Activated T-helper 2 cell treated with anti-CD3 and anti-CD28 coated beads, Interferon-gamma antibody, Interleukin-2, Interleukin-4, amounts not matched to agents 10 μg/mL and 5 μg/mL and 100 μg/mL, durations not matched to agents 14 hours and 24 hours and 36 hours (primary cell): ENCODE results near the gene DBH. TPM values are rescaled to one million over a fixed set of nuclear protein-coding genes. Genes with fewer than 3 reads are reported as not detected.
"Not testable (repeated sequence)": the region's sequence is repeated elsewhere in the genome, so short reads cannot be mapped to it uniquely, and the experiment has no call there.

Experiments
- DNase-seq: peaks from one replicate; pipeline ENCODE4 v3.0.0; 2021; ENCODE audit warnings: low spot score
- H3K27ac Mint-ChIP-seq: one replicate; pipeline ENCODE4 v1.8.0; 2021; ENCODE audit warnings: mixed read lengths
- H3K27me3 Mint-ChIP-seq: one replicate; pipeline ENCODE4 v1.8.0; 2021; ENCODE audit warnings: low read depth, mixed read lengths
- H3K36me3 Mint-ChIP-seq: one replicate; pipeline ENCODE4 v1.8.0; 2021; ENCODE audit warnings: low read depth, mixed read lengths
- H3K4me1 Mint-ChIP-seq: one replicate; pipeline ENCODE4 v1.8.0; 2021; ENCODE audit warnings: low read depth, mixed read lengths
- H3K4me3 Mint-ChIP-seq: one replicate; pipeline ENCODE4 v1.8.0; 2021; ENCODE audit warnings: low read depth, mild to moderate bottlenecking, moderate library complexity, mixed read lengths
- H3K9me3 Mint-ChIP-seq: one replicate; pipeline ENCODE4 v1.8.0; 2021; ENCODE audit warnings: mixed read lengths
- intact Hi-C: fragments of 100-400 bp; cut with micrococcal nuclease; formaldehyde crosslinking; loops from one replicate; pipeline ENCODE4 v1.15.1; 2023
- total RNA-seq: library from RNA; stranded (reverse); gene quantifications from 2 replicates; pipeline ENCODE4 v1.2.3, GENCODE V29; 2022

Gene DBH
- total RNA-seq, 1 donor from 2014 or later, result not detected

DNA sequence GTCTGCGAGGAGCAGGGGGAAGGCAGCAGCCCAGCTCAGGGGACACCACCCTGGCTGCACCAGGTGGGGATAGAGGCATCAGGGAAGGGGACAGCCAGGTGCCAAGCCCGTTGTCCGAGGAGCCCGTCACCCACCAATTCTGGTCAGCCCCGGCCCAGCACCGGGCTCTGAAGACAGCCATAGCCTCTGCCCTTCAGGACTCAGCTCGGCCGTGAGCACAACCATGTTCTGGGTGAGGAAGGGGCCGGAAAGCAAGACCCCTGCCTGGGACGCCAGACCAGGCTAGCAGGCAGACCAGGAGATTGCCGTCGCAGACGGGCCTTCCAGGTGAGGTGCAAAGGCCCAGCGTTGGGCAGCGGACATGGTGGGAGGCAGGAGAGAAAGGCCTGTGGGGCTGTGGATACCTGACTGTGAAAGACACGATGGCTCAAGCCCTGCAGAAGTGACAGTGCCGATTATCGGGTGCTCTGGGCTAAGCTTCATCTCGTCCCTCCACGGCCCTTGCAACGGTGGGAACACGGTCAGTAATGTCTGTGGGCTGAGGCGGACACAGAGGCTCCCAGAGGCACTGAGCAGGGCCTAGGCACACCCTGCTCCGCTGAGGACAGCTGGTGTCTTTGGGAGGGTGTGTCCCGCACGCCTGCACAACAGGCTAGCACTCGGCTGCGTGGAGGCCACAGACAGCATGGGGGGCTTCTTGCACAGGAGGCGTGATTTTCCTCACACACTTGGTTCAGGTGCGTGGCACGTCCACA, 36.5 kb downstream of the DBH start:
- Mint-ChIP-seq H3K27ac (no peak overlapping the region), H3K4me1 (peaks cover 24% of the 10 kb centered on the region), H3K4me3 (no peak overlapping the region), H3K9me3 (no peaks in the 10 kb centered on the region), H3K36me3 (no peaks in the 10 kb centered on the region), H3K27me3 (no peaks in the 10 kb centered on the region)
- intact Hi-C loops, result no loop called here
- DNase-seq, result no peak

DNA sequence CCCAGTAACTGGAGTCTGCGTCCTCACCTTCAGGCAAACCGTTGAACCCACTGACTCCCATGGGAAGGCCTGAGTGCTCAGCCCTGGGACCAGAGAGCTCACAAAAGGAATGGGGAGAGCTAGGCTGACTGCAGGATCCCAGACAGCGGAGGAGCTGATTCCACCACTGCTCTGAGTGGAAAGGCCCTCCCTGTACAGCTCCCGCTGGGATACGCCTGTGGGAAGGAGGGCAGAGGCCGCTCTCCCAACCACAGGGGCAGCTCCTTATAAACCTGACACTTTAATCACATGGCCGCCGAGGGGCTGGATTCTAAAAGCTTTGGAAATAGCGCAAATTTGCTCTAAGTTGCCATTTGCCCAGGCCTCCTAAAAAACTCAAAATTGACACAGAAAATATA, 37.1 kb downstream of the DBH start:
- DNase-seq, result no peak
- no peaks in the 10 kb centered on the region for H3K9me3 Mint-ChIP-seq
- H3K27ac Mint-ChIP-seq, result no peak overlapping the region

DNA sequence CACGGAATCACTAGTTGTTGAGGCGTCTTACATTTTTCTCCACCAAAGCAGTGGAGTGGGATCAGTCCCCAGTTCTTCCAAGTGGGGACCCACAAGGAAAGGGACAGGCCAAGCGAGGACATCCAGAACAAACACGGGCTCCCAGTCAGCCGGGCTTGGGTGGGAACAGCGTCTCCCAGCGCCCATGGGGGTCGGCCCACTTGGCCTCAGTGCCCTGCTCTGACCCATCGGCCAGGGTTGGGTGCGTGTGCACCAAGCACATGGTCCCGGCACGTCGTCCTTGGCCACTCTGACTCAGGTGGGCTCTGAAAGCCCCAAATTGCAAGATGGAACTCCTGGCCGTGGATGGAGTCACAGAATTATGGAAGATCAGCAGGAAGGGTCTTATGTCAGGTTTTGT, 37.9 kb downstream of the DBH start:
- H3K4me3 Mint-ChIP-seq, result no peak overlapping the region

More for the DNA sequence above, 37.1 kb downstream of the DBH start:
- H3K4me1 Mint-ChIP-seq, result peaks cover 28% of the 10 kb centered on the region
- H3K27me3 Mint-ChIP-seq, result no peaks in the 10 kb centered on the region
- H3K36me3 Mint-ChIP-seq, result no peaks in the 10 kb centered on the region
- no peak overlapping the region for H3K4me3 Mint-ChIP-seq
- intact Hi-C loops, result no loop called here

DNA sequence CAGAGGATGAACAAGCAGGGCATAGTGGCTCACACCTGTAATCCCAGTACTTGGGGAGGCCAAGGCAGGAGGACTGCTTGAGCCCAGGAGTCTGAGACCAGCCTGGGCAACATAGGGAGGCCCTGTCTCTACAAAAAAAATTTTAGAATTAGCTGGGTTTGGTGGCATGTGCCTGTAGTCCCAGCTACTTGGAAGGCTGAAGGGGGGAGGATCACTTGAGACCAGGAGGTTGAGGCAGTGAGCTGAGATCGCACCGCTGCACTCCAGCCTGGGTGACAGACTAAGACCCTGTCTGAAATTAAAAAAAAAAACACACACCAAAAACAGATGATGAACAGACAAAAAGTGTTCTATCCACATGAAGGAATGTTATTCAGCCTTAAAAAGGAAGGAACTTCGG, 39.6 kb downstream of the DBH start:
- Mint-ChIP-seq H3K4me1 (peaks cover 36% of the 10 kb centered on the region), H3K27ac (peak overlapping the region; percentile 8)
- H3K4me3 Mint-ChIP-seq, H3K27me3 Mint-ChIP-seq, H3K9me3 Mint-ChIP-seq, H3K36me3 Mint-ChIP-seq, intact Hi-C loops, DNase-seq: not testable (repeated sequence)

More for the DNA sequence above, 37.9 kb downstream of the DBH start:
- no peaks in the 10 kb centered on the region for H3K27me3 Mint-ChIP-seq
- intact Hi-C loops, result no loop called here
- H3K27ac Mint-ChIP-seq, result no peak overlapping the region
- no peaks in the 10 kb centered on the region for H3K36me3 Mint-ChIP-seq
- peaks cover 35% of the 10 kb centered on the region for H3K4me1 Mint-ChIP-seq
- DNase-seq, result no peak
- H3K9me3 Mint-ChIP-seq, result no peaks in the 10 kb centered on the region

DNA sequence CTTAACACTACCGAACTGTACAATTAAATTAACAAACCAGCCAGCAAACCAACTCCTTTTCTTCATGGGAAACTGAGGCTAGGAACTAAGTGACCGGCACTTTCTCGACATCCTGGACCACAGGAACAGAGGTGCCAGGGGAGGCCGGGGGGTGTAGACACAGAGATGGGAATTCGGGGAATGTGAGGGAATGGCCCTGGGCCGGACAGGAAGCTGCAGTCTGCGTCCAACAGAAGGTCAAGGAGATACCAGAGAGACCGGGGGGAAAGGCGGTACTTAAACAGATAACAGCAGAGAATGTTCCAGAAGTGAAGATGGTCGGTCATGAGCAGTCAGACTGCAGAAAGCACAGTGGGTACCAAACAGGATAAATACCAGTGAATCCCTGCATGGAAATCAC, 40.3 kb downstream of the DBH start:
- no peaks in the 10 kb centered on the region for H3K36me3 Mint-ChIP-seq
- no peaks in the 10 kb centered on the region for H3K27me3 Mint-ChIP-seq
- H3K27ac Mint-ChIP-seq, result peak overlapping the region; percentile 8
- H3K9me3 Mint-ChIP-seq, result no peaks in the 10 kb centered on the region
- intact Hi-C loops, result no loop called here
- peaks cover 36% of the 10 kb centered on the region for H3K4me1 Mint-ChIP-seq
- DNase-seq, result no peak
- H3K4me3 Mint-ChIP-seq, result no peak overlapping the region

DNA sequence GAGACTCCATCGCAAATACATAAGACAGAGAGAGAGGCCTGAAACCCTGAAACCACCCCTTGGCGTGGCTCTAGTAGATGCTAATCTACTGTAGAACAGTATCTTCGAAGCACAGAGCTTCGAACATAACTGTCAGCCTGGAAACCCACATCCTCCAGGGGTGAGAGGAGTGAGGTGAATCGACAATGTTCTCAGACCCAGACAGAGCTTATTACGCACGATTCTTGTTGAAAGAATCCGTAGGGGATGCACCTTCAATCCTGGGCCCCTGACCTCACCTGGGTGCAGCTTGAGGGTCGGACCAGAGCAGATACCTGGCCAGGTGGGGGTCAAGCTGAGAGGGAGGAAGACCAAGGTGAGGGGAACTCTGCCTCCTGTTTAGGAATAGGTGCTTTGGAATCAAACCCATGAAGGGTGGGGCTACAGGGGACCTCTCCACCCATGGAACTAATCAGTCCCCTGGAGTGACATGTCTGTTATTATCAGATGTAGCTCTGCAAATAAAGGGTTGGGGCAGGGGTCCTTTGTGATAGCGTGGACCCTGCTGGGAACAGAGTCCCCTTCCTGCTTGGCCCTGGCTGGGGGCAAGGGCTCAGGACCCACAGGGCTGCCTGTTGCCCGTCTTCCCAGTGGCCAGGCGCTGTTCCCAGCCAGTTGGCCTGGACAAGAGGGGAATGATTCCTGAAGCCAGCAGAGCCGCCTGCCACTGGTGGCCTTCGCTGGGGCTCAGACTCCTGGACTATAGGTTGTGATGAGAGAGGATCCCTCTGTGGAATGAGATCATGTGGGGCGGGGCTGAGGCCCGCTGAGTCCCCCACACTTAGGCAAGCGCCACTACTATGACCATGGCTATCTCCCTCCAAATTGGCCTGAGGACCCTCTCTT, 41.2 kb downstream of the DBH start:
- Mint-ChIP-seq H3K36me3 (no peaks in the 10 kb centered on the region), H3K4me1 (peaks cover 40% of the 10 kb centered on the region), H3K4me3 (peak overlapping the region; percentile 47), H3K9me3 (no peaks in the 10 kb centered on the region), H3K27me3 (no peaks in the 10 kb centered on the region), H3K27ac (peak overlapping the region; percentile 80)
- DNase-seq, result peak; percentile 67
- intact Hi-C loops, result no loop called here

DNA sequence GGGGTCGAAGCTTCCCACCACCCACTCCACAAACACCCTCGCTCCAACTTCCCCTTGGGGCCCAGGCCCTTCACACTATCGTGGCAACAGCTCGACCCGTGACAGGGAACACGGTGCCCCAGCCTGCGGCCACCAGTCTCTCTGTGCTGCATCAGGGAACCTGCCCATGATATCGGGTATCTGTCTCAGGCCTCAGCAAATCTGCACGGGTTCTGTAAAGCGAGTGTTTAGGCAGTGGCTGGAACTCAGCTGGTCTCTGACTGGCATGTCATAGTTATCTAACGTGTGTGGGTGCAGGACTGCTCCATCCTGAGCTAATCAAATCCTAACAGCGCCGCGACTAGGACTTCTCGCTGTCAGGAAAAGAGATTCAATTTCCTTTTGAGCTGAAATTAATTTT, 42.9 kb downstream of the DBH start:
- H3K4me1 Mint-ChIP-seq, result peaks cover 50% of the 10 kb centered on the region
- H3K9me3 Mint-ChIP-seq, result no peaks in the 10 kb centered on the region
- intact Hi-C loops, result no loop called here
- no peaks in the 10 kb centered on the region for H3K36me3 Mint-ChIP-seq
- H3K27ac Mint-ChIP-seq, result no peak overlapping the region
- no peak for DNase-seq
- no peaks in the 10 kb centered on the region for H3K27me3 Mint-ChIP-seq
- H3K4me3 Mint-ChIP-seq, result no peak overlapping the region

DNA sequence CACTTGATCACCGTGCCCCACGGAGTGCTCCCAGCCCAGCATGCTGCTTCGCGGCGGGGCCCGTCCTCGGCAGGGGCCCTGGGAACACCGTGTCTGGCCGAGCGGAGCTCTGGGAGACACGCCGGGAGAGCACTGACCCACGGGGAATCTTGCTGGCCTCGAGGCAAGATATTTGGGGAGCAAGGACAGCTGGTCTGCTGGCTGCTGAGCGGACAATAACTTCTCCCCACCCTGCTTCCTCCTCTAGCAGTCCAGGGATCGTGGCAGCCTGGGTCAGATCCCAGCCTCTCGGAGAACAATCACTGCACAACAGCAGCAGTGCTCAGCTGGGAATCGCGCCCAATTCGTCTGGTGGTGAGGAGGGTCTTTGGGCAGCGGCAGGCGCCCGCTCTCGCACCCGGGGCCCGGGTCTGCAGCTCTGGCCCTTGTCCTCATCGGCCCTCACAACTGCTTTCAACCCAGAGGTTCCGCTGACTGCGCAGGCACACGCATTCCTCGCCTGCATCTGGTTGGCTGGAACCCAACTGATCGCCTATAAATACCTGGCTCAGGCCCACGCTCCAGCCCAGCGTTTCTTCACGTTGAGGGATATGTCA, 43.4 kb downstream of the DBH start:
- H3K9me3 Mint-ChIP-seq, result no peaks in the 10 kb centered on the region
- no peak for DNase-seq
- H3K4me3 Mint-ChIP-seq, result no peak overlapping the region
- no peaks in the 10 kb centered on the region for H3K27me3 Mint-ChIP-seq
- H3K4me1 Mint-ChIP-seq, result peaks cover 52% of the 10 kb centered on the region
- H3K27ac Mint-ChIP-seq, result no peak overlapping the region
- intact Hi-C loops, result no loop called here
- H3K36me3 Mint-ChIP-seq, result no peaks in the 10 kb centered on the region

DNA sequence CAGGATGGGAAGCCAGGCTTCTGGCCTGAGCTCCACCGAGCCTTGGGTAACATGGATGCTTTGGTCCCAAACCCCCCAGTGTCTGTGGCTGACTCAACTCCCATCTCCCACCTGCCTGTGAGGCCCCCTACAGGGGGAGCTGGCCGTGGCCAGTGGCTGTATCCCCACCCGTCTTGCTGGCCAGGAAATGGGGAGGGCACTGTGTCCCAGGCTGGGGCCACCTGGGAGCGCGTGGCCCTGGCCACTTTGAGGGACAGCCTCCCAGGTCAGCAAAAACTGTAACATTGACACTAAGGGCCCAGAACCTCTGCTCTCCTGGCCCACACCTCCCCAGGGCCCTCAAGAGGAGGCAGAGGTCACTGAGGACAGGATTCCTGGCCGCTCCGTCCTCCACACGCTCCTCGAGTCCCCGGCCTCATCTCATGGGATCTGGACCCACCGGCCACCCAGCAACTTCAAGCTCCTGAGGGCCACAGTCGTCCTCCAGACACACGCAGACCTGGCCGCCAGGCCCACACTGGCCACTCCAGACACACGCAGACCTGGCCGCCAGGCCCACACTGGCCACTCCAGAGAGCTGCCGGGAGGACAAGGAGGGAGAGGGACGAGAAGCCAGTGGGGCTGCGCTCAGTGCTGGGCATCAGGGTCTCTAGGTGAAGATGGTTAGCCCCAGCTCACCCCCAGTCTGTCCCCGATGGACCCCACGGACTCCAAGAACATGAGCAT, 44.2 kb downstream of the DBH start:
- H3K9me3 Mint-ChIP-seq, result no peaks in the 10 kb centered on the region
- no peak overlapping the region for H3K27ac Mint-ChIP-seq
- no peak overlapping the region for H3K4me3 Mint-ChIP-seq
- no peaks in the 10 kb centered on the region for H3K27me3 Mint-ChIP-seq
- peaks cover 50% of the 10 kb centered on the region for H3K4me1 Mint-ChIP-seq
- no peak for DNase-seq
- no peaks in the 10 kb centered on the region for H3K36me3 Mint-ChIP-seq
- intact Hi-C loops, result no loop called here

DNA sequence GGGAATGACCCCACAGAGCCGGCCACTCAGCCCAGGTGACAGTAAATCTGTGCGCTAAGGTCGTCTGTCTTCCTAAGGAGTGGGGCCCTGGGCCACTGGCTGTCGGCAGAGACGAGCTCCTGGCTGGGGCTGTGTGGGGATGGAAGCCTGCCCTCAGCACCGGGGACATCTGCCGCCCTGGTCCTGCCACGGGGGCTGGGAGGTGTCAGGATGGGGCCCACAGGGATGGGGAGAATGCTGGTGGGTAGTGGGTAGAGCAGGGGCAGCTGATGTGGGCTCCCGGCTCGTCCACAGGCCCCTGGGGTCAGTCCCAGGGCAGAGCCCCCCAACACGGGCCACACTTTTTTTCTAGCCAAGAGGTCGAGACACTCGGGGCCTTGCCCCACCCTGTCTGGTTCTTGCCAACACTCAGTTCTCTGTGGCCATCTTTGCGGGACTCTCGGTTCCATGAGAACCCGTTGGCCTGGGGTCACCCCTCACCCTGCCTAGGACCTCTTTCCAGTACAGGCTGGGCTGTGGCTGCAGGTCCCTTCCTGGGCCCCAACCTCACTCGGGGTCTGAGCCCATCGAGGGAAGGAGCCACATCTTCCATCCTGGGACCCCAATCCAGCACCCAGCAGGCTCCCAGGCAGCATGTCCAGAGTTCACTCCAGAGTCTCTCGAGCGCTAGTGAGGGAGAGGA, 45.0 kb downstream of the DBH start:
- Mint-ChIP-seq H3K4me3 (no peak overlapping the region), H3K4me1 (peaks cover 43% of the 10 kb centered on the region), H3K27me3 (no peaks in the 10 kb centered on the region), H3K9me3 (no peaks in the 10 kb centered on the region), H3K36me3 (no peaks in the 10 kb centered on the region), H3K27ac (no peak overlapping the region)
- intact Hi-C loops, result no loop called here
- no peak for DNase-seq

DNA sequence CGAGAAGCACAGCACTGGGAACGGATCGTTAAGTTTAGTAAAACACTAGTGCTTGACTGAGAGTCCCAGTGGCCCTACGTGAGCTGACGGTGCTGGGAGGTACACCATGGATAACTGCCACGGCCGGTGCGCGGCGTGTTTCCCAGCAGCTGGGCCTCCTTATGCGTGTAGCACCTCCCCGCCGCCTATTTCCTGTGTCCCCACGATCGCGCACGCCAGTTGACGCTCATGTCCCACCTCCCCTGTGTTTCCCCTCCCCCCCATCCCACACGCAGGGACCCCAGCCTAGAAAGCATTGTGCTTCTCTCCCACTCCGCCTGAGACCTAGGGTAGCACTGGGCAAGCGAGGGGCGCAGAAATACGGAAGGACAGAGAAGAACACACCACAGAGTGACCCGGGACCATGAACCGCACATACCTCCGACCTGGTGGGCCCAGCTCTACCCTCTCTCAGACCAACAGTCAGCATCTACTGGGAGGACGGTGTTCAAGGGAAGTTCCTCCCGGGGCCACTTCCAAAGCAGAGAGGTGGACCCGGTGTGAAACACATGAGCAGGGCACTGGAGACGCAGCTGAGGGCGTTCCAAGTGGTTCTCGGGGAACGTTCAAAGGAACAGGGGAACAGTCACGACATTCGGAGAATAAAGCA, 45.6 kb downstream of the DBH start:
- intact Hi-C loops, result no loop called here
- DNase-seq, result no peak
- H3K4me3 Mint-ChIP-seq, result no peak overlapping the region

More for the DNA sequence above, 45.6 kb downstream of the DBH start:
- no peaks in the 10 kb centered on the region for H3K9me3 Mint-ChIP-seq
- H3K27me3 Mint-ChIP-seq, result no peaks in the 10 kb centered on the region
- peaks cover 37% of the 10 kb centered on the region for H3K4me1 Mint-ChIP-seq
- no peak overlapping the region for H3K27ac Mint-ChIP-seq
- H3K36me3 Mint-ChIP-seq, result no peaks in the 10 kb centered on the region
